Fibroblast of mammary gland (primary cell): ENCODE results near the gene MCM5.
A peak's percentile ranks its signal among the peaks of the same experiment; 100 is the strongest.

Source experiments
- DNase-seq: peaks from one replicate; pipeline ENCODE4 v3.0.0-alpha.2; 2010; ENCODE audit warnings: low read depth
- H3K4me3 ChIP-seq: 2 replicates; pipeline ENCODE4 v1.5.1; 2011; ENCODE audit warnings: low read depth, mild to moderate bottlenecking, low read length, moderate library complexity; ENCODE audit not compliant: control insufficient read depth
- TF ChIP-seq, protein P1 (sequence below): conservative IDR thresholded peaks from 2 replicates; pipeline ENCODE4 v1.5.1; 2011; ENCODE audit warnings: low read depth, low read length, inconsistent platforms; ENCODE audit not compliant: control insufficient read depth, insufficient read depth

MCM5 gene

DNA sequence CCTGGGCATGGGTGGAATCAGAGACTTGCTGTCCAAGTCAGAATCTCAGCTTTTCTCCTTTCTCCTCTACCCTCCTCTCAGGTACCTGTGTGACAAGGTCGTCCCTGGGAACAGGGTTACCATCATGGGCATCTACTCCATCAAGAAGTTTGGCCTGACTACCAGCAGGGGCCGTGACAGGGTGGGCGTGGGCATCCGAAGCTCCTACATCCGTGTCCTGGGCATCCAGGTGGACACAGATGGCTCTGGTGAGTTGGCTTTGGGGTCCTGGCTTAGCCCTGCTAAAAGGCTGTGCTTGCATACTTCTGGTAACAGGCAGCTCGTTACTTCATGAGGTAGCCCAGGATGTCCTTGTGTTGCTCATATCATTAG lies 10.7 kb downstream of the MCM5 start:
- DNase-seq, result no peak
- TF ChIP-seq, protein P1, sequence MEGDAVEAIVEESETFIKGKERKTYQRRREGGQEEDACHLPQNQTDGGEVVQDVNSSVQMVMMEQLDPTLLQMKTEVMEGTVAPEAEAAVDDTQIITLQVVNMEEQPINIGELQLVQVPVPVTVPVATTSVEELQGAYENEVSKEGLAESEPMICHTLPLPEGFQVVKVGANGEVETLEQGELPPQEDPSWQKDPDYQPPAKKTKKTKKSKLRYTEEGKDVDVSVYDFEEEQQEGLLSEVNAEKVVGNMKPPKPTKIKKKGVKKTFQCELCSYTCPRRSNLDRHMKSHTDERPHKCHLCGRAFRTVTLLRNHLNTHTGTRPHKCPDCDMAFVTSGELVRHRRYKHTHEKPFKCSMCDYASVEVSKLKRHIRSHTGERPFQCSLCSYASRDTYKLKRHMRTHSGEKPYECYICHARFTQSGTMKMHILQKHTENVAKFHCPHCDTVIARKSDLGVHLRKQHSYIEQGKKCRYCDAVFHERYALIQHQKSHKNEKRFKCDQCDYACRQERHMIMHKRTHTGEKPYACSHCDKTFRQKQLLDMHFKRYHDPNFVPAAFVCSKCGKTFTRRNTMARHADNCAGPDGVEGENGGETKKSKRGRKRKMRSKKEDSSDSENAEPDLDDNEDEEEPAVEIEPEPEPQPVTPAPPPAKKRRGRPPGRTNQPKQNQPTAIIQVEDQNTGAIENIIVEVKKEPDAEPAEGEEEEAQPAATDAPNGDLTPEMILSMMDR, result no peak
- H3K4me3 ChIP-seq, result no peak overlapping the region

DNA sequence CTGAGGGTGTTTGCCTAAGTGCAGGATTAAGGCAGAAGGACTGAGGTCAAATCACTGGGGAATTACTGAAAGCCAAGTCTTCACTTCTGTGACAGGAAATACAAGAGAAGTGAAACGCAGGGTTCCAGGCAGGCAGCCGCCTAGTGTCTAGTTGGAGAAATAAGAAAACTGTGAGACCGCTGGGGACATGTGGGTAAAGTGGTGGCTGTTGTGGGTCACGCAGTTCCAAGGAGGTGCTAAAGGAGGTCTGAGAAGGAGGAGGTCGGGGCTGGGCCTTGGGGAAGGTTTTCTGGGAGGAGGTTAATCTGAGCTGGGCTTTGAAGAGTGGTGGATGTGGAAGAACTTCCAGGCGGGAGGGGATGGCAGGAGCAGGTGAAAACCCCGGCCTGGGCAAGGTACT lies 11.2 kb downstream of the MCM5 start:
- no peak for DNase-seq
- TF ChIP-seq, protein P1, result no peak
- H3K4me3 ChIP-seq, result no peak overlapping the region

DNA sequence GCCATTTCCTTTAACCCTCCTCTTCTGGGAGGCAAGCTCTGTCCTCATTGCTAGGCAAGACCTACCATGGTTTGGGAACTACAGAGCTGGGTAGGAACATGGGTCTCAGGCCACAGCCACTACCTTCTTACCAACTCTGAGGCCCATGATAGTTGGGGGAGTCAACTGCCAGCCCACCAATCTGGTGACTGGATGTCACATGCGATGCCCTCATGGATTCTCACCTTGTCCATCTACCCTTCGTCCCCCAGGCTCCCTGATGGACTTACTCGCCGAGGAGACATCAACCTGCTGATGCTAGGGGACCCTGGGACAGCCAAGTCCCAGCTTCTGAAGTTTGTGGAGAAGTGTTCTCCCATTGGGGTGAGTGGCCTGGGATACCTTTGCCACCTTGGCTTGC lies 13.7 kb downstream of the MCM5 start:
- no peak overlapping the region for H3K4me3 ChIP-seq
- TF ChIP-seq, protein P1, result no peak
- DNase-seq, result no peak

DNA sequence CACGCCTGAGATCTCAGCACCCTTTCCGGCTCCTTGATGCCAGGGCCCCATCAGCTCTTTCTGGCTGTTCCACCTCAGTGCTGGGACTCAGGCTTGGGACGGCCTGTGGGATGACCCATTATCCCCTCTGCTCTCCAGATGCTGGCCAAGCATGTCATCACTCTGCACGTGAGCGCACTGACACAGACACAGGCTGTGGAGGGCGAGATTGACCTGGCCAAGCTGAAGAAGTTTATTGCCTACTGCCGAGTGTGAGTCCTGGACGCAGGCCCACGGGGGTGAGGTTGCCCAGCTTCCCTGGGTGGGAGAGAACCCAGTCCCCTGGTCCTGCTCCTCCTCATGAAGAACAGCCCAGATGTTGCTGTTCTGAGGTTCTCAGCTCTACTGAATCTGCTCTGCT lies 17.7 kb downstream of the MCM5 start:
- H3K4me3 ChIP-seq, result no peak overlapping the region
- TF ChIP-seq, protein P1, result no peak
- no peak for DNase-seq

DNA sequence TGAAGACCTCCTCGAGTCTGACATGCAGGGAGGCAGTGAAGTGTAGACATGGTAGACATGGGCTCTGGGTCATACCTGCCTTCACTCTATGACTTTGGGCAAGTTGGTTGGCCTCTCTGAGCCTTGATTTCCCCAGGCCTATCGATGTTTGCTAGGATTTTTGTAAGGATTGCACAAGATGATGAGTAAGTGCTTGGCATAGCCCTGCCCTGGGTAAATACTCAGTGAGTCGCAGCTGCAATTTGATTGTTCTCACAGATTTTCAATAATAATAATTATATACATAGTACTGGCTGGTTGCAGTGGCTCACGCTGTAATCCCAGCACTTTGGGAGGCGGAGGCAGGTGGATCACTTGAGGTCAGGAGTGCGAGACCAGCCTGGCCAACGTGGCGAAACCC lies 18.1 kb downstream of the MCM5 start:
- peak; percentile 54 for DNase-seq
- TF ChIP-seq, protein P1, result no peak
- no peak overlapping the region for H3K4me3 ChIP-seq

DNA sequence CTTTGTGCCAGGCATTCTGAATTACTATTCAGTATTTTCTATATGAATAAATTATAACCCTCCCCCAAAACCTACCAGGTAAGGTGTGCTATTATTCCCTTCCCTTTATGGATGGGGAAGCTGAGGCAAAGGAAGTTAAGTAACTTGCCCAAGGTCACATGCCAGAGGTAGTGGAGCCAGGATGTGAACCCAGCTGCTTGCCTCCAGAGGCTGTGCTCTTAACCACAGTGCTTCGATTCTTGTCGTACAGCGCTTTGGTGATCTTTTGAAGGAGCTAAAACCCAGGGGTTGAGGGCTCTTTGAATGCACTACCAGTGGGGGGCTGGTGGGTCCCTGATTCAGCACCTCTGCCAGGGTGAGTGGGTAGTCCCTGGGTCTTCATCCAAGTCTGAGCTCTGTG lies 18.8 kb downstream of the MCM5 start:
- no peak for DNase-seq
- no peak overlapping the region for H3K4me3 ChIP-seq
- TF ChIP-seq, protein P1, result no peak

DNA sequence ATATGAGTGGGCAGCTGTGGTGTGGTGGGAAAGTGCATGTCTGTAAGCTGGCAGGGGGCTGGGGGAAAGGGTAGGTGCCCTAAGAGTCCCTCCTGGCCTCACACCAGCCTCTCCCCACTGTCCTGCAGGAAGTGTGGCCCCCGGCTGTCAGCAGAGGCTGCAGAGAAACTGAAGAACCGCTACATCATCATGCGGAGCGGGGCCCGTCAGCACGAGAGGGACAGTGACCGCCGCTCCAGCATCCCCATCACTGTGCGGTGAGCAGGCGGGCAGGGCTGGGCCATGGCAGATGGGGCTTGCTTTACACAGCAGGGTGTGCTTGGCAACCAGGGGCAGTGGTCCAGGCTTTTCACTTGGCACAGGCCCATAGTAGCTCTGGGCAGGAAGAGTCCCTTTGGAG lies 19.8 kb downstream of the MCM5 start:
- TF ChIP-seq, protein P1, result no peak
- H3K4me3 ChIP-seq, result no peak overlapping the region
- no peak for DNase-seq
